OCI-LY7 (cell line): ENCODE results near the gene FBXO42. TPM values are rescaled to one million over a fixed set of nuclear protein-coding genes. Genes with fewer than 3 reads are reported as not detected.
"Not testable (repeated sequence)": the region's sequence is repeated elsewhere in the genome, so short reads cannot be mapped to it uniquely, and the experiment has no call there.

Experiments
- BruUV-seq: library from RNA; stranded (reverse); fragments of 400-500 nt; replicated peaks from 2 replicates; lab custom pipeline; 2021; lab: Mats Ljungman, UMichigan
- CTCF ChIA-PET: fragments of 300-600 bp; sonication (Branson Sonifier 250); formaldehyde crosslinking; loops from one replicate; lab custom pipeline; 2022; ENCODE audit warnings: antibody characterized with exemption; ENCODE audit not compliant: unreplicated experiment; lab: Charles Lee
- POLR2A ChIA-PET: fragments of 300-600 bp; sonication (Branson Sonifier 250); formaldehyde crosslinking; loops from one replicate; lab custom pipeline; 2022; ENCODE audit warnings: antibody characterized with exemption; lab: Charles Lee
- DNase-seq: peaks from one replicate; pipeline ENCODE4 v3.0.0-alpha.2; 2015; ENCODE audit warnings: low spot score
- H2AFZ ChIP-seq: fragments of 200-600 bp; sonication (generic), shearing (Covaris generic); 2 replicates; pipeline ENCODE4 v1.6.1; 2014; ENCODE audit warnings: mild to moderate bottlenecking, antibody characterized with exemption, low read length, moderate library complexity
- H3K27ac ChIP-seq: fragments of 200-600 bp; sonication (generic); 2 replicates; pipeline ENCODE4 v1.5.1; 2014; ENCODE audit warnings: mixed run types, low read depth, mild to moderate bottlenecking, moderate library complexity, low read length, inconsistent platforms; ENCODE audit not compliant: poor library complexity, severe bottlenecking
- H3K36me3 ChIP-seq: fragments of 200-600 bp; sonication (generic); 2 replicates; pipeline ENCODE4 v1.6.1; 2014; ENCODE audit warnings: mild to moderate bottlenecking, antibody characterized with exemption, low read length, moderate library complexity, mixed read lengths; ENCODE audit not compliant: insufficient read depth
- H3K4me1 ChIP-seq: fragments of 200-600 bp; sonication (generic); 2 replicates; pipeline ENCODE4 v1.5.1; 2014; ENCODE audit warnings: mild to moderate bottlenecking, low read length; ENCODE audit not compliant: insufficient read depth, poor library complexity, severe bottlenecking
- H3K4me2 ChIP-seq: fragments of 200-600 bp; sonication (generic); 2 replicates; pipeline ENCODE4 v1.6.1; 2014; ENCODE audit warnings: mild to moderate bottlenecking, low read length
- H3K4me3 ChIP-seq: fragments of 200-600 bp; sonication (generic); 2 replicates; pipeline ENCODE4 v1.5.1; 2014; ENCODE audit warnings: mild to moderate bottlenecking, low read depth, low read length; ENCODE audit not compliant: poor library complexity, severe bottlenecking
- H3K79me2 ChIP-seq: fragments of 200-600 bp; sonication (generic); 2 replicates; pipeline ENCODE4 v1.6.1; 2016; ENCODE audit warnings: low read depth, mild to moderate bottlenecking, low read length, moderate library complexity, mixed read lengths; ENCODE audit not compliant: insufficient read depth
- H3K9me2 ChIP-seq: fragments of 200-600 bp; sonication (generic); 2 replicates; pipeline ENCODE4 v1.6.1; 2016; ENCODE audit warnings: mild to moderate bottlenecking, low read length, mixed read lengths; ENCODE audit not compliant: insufficient read depth
- H3K9me3 ChIP-seq: fragments of 200-600 bp; sonication (generic); 2 replicates; pipeline ENCODE4 v1.6.1; 2014; ENCODE audit warnings: mild to moderate bottlenecking, mixed run types, low read length, mixed read lengths
- H4K20me1 ChIP-seq: fragments of 200-600 bp; sonication (generic); 2 replicates; pipeline ENCODE4 v1.6.1; 2014; ENCODE audit warnings: mild to moderate bottlenecking, antibody characterized with exemption, low read length, moderate library complexity, mixed read lengths; ENCODE audit not compliant: insufficient read depth
- EZH2phosphoT487 ChIP-seq: fragments of 200-600 bp; sonication (generic); IDR thresholded peaks from 2 replicates; pipeline ENCODE4 v1.6.1; 2018; ENCODE audit warnings: low read depth, borderline replicate concordance, mild to moderate bottlenecking, mixed run types, antibody characterized with exemption, low read length, moderate library complexity, mixed read lengths
- intact Hi-C: fragments of 100-400 bp; cut with micrococcal nuclease; formaldehyde crosslinking; loops from one replicate; pipeline ENCODE4 v1.10.0; 2022; ENCODE audit not compliant: unreplicated experiment
- total RNA-seq, 2 experiments: library from RNA; depleted of rRNA in 1 of 2; stranded (reverse); fragments of >200 nt in 1 of 2; shearing (Covaris generic) in 1 of 2; gene quantifications; 2 replicates each; pipeline ENCODE4 v1.2.3, GENCODE V29; 2014 to 2022
- TF ChIP-seq, protein P1 (sequence below): fragments of 200-600 bp; sonication (generic); conservative IDR thresholded peaks from 2 replicates; pipeline ENCODE4 v1.5.1; 2014; ENCODE audit warnings: mild to moderate bottlenecking, antibody characterized with exemption, low read length, moderate library complexity, mixed read lengths

Gene FBXO42
- total RNA-seq, 2 experiments from 2014 or later, result 20.0 to 22.9 TPM

GRCh38 chr1:16248007-16248436, 104.3 kb downstream of the FBXO42 start:
- Histone ChIP-seq H3K4me3 (no peak overlapping the region), H3K9me2 (no peaks in the 10 kb centered on the region), H3K9me3 (no peaks in the 10 kb centered on the region), H3K79me2 (no peaks in the 10 kb centered on the region), H3K36me3 (peaks cover 31% of the 10 kb centered on the region; the same call in 1 of the 2 replicates), H3K4me2 (0 out of 2 replicates have a peak overlapping the region, but pooled peaks have one; percentile 44), H4K20me1 (no peaks in the 10 kb centered on the region), H3K4me1 (peaks cover 20% of the 10 kb centered on the region), H3K27ac (peak overlapping the region; percentile 47), H2AFZ (no peak overlapping the region)
- intact Hi-C loops, result no loop called here
- DNase-seq, result no peak
- ChIA-PET POLR2A (interaction anchor here (0.6 to 2.5 kb wide), 5 partner anchors 10 to 414 kb away, joined by 3 to 10 read pairs (median 4); partner anchors contain the start of genes CPLANE2 and FBXO42), CTCF (interaction anchor here (0.6 to 1.2 kb wide), 2 partner anchors 10 to 959 kb away, joined by 3 to 4 read pairs; no protein-coding TSS in a partner anchor)
- TF ChIP-seq, protein P1, sequence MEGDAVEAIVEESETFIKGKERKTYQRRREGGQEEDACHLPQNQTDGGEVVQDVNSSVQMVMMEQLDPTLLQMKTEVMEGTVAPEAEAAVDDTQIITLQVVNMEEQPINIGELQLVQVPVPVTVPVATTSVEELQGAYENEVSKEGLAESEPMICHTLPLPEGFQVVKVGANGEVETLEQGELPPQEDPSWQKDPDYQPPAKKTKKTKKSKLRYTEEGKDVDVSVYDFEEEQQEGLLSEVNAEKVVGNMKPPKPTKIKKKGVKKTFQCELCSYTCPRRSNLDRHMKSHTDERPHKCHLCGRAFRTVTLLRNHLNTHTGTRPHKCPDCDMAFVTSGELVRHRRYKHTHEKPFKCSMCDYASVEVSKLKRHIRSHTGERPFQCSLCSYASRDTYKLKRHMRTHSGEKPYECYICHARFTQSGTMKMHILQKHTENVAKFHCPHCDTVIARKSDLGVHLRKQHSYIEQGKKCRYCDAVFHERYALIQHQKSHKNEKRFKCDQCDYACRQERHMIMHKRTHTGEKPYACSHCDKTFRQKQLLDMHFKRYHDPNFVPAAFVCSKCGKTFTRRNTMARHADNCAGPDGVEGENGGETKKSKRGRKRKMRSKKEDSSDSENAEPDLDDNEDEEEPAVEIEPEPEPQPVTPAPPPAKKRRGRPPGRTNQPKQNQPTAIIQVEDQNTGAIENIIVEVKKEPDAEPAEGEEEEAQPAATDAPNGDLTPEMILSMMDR, result no peak
- no peak for TF ChIP-seq EZH2phosphoT487
- BruUV-seq, result no TSS peak

- Histone ChIP-seq H2AFZ (no peak overlapping the region), H3K79me2 (no peaks in the 10 kb centered on the region), H3K4me1 (peaks cover 20% of the 10 kb centered on the region), H3K4me3 (no peak overlapping the region), H3K9me3 (no peaks in the 10 kb centered on the region), H3K9me2 (no peaks in the 10 kb centered on the region), H3K36me3 (peaks cover 25% of the 10 kb centered on the region; the same call in 1 of the 2 replicates), H3K4me2 (no peak overlapping the region), H3K27ac (no peak overlapping the region), H4K20me1 (no peaks in the 10 kb centered on the region)
- TF ChIP-seq, protein P1, result no peak
- TF ChIP-seq EZH2phosphoT487, result no peak
- ChIA-PET POLR2A (interaction anchor here (0.6 to 2.5 kb wide), 5 partner anchors 10 to 414 kb away, joined by 3 to 10 read pairs (median 4); partner anchors contain the start of genes CPLANE2 and FBXO42), CTCF (no interaction called here)
- BruUV-seq, result no TSS peak
- DNase-seq, result no peak
- intact Hi-C loops, result no loop called here
These were observed 104.8 kb downstream of the FBXO42 start for GRCh38 chr1:16247441-16247840.

DNA sequence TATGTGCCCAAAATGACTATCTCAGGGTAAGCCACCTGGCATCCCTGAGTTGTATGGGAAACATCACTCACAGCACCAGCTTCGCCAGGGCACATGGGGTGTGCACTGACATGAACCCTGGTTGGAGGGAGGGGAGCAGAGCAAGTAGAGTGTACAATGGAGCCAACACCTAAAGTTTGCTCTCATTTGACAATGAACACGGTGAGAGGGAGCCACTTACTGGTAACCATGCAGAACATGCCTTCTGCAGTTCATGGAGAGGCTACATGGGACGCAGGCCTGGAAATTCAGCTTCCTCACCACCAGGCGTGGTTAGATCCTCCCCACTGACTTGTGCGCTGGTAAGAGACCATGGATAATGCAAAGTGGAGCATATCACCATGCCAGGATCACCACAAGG, 105.3 kb downstream of the FBXO42 start:
- H3K9me3 ChIP-seq, result no peaks in the 10 kb centered on the region
- H4K20me1 ChIP-seq, result no peaks in the 10 kb centered on the region
- POLR2A ChIA-PET, result interaction anchor here (1.0 to 1.4 kb wide), 2 partner anchors 31 to 105 kb away, joined by 3 read pairs; partner anchors contain the start of gene FBXO42
- no peak for DNase-seq
- no peaks in the 10 kb centered on the region for H3K9me2 ChIP-seq
- intact Hi-C loops, result no loop called here
- no peak overlapping the region for H3K4me3 ChIP-seq
- TF ChIP-seq EZH2phosphoT487, result no peak
- H3K4me1 ChIP-seq, result peaks cover 20% of the 10 kb centered on the region
- CTCF ChIA-PET, result no interaction called here
- no peak overlapping the region for H2AFZ ChIP-seq
- H3K79me2 ChIP-seq, result no peaks in the 10 kb centered on the region
- no TSS peak for BruUV-seq
- no peak overlapping the region for H3K4me2 ChIP-seq
- peaks cover 21% of the 10 kb centered on the region; the same call in 1 of the 2 replicates for H3K36me3 ChIP-seq
- no peak overlapping the region for H3K27ac ChIP-seq

- Histone ChIP-seq H3K4me1 (peaks cover 20% of the 10 kb centered on the region), H3K36me3 (peaks cover 15% of the 10 kb centered on the region; the same call in 1 of the 2 replicates)
- H3K9me3 ChIP-seq, H2AFZ ChIP-seq, H3K79me2 ChIP-seq, H3K9me2 ChIP-seq, H3K4me2 ChIP-seq, BruUV-seq, H4K20me1 ChIP-seq, DNase-seq, intact Hi-C loops, H3K4me3 ChIP-seq, H3K27ac ChIP-seq, CTCF ChIA-PET: not testable (repeated sequence)
- POLR2A ChIA-PET, result interaction anchor here (1.1 to 1.2 kb wide), 2 partner anchors 11 to 17 kb away, joined by 3 to 7 read pairs; no protein-coding TSS in a partner anchor
These were observed 106.0 kb downstream of the FBXO42 start for GRCh38 chr1:16246239-16246638.
